Endothelial cell of umbilical vein (primary cell): Measurements from ENCODE around the gene PLCD4. TPM values are rescaled to one million over a fixed set of nuclear protein-coding genes. Genes with fewer than 3 reads are reported as not detected.

Source experiments
- BruUV-seq: library from RNA; stranded (reverse); fragments of 400-500 nt; replicated peaks from 2 replicates; lab custom pipeline; 2021; lab: Mats Ljungman, UMichigan
- CTCF ChIA-PET: fragments of 300-600, 350-600 bp; sonication (Branson Sonifier 250); formaldehyde crosslinking; loops from one replicate; lab custom pipeline; 2021; ENCODE audit warnings: antibody characterized with exemption, inconsistent platforms; lab: Charles Lee
- POLR2A ChIA-PET: fragments of 300-600, 350-600 bp; sonication (Branson Sonifier 250); formaldehyde crosslinking; loops from one replicate; lab custom pipeline; 2021; ENCODE audit warnings: antibody characterized with exemption, inconsistent platforms; lab: Charles Lee
- DNase-seq: peaks from one replicate; pipeline ENCODE4 v3.0.0-alpha.2; 2011; ENCODE audit warnings: low read depth, low spot score
- FAIRE-seq: peaks from 2 replicates; lab custom pipeline; 2011; peaks lifted over from hg19 to GRCh38; lab: Jason Lieb, UNC
- H2AFZ ChIP-seq: 2 replicates; pipeline ENCODE4 v1.6.0; 2012; ENCODE audit warnings: low read depth, low read length, control low read depth, inconsistent platforms
- H3K27ac ChIP-seq: 2 replicates; pipeline ENCODE4 v1.5.1; 2011; ENCODE audit warnings: low read depth, mild to moderate bottlenecking, control low read depth, low read length, moderate library complexity; ENCODE audit not compliant: insufficient read depth
- H3K27me3 ChIP-seq, 2 experiments: 2 replicates each; pipeline versions ENCODE4 v1.6.0 to v1.6.1; 2011; ENCODE audit warnings: low read length in 2 of 2, mixed read lengths in 1 of 2; ENCODE audit not compliant: control insufficient read depth in 2 of 2, insufficient read depth in 2 of 2
- H3K36me3 ChIP-seq, 2 experiments: 2 replicates in 1 of 2; 3 replicates in 1 of 2; pipeline ENCODE4 v1.5.1; 2011; ENCODE audit warnings: low read length in 2 of 2, mild to moderate bottlenecking in 1 of 2, moderate library complexity in 1 of 2; ENCODE audit not compliant: control insufficient read depth in 2 of 2, insufficient read depth in 2 of 2; ENCODE audit errors: extremely low read depth in 1 of 2
- H3K4me1 ChIP-seq: 3 replicates; pipeline ENCODE4 v1.5.1; 2011; ENCODE audit warnings: mild to moderate bottlenecking, low read length; ENCODE audit not compliant: control insufficient read depth, insufficient read depth; ENCODE audit errors: extremely low read depth
- H3K4me2 ChIP-seq: 2 replicates; pipeline ENCODE4 v1.6.1; 2011; ENCODE audit warnings: low read length, control low read depth, mixed read lengths; ENCODE audit not compliant: insufficient read depth
- H3K4me3 ChIP-seq, 3 experiments: fragments of 200-600 bp in 1 of 3; sonication (generic), shearing (Covaris generic) in 1 of 3; replicated peaks in 1 of 3; 2 replicates each; pipeline ENCODE4 v1.5.1; 2011 to 2016; ENCODE audit warnings: control low read depth in 3 of 3, low read length in 3 of 3, mild to moderate bottlenecking in 2 of 3, inconsistent platforms in 1 of 3, low read depth in 1 of 3, moderate library complexity in 1 of 3; ENCODE audit not compliant: insufficient read depth in 1 of 3
- H3K79me2 ChIP-seq: 2 replicates; pipeline ENCODE4 v1.6.0; 2012; ENCODE audit warnings: low read length, inconsistent platforms; ENCODE audit not compliant: control insufficient read depth, insufficient read depth
- H3K9ac ChIP-seq: replicated peaks from 2 replicates; pipeline ENCODE3; 2011; ENCODE audit warnings: low read length, control low read depth; ENCODE audit not compliant: insufficient read depth; ENCODE audit errors: extremely low read depth
- H3K9me1 ChIP-seq: replicated peaks from 3 replicates; pipeline ENCODE4 v1.6.0; 2011; ENCODE audit warnings: mild to moderate bottlenecking, low read length; ENCODE audit not compliant: control insufficient read depth, insufficient read depth; ENCODE audit errors: extremely low read depth
- H3K9me3 ChIP-seq: replicated peaks from 2 replicates; pipeline ENCODE4 v1.5.1; 2012; ENCODE audit warnings: low read length, inconsistent platforms; ENCODE audit not compliant: control insufficient read depth, insufficient read depth
- H4K20me1 ChIP-seq: replicated peaks from 2 replicates; pipeline ENCODE3; 2011; ENCODE audit warnings: mild to moderate bottlenecking, low read length; ENCODE audit not compliant: control insufficient read depth, insufficient read depth; ENCODE audit errors: extremely low read depth
- CTCF ChIP-seq, 2 donors: IDR thresholded peaks; 1 replicate in 1 of 2; 2 replicates in 1 of 2; pipeline ENCODE4 v1.5.1; 2011; ENCODE audit warnings: low read length in 2 of 2, mild to moderate bottlenecking in 2 of 2, moderate library complexity in 2 of 2, control low read depth in 1 of 2, inconsistent platforms in 1 of 2, low read depth in 1 of 2; ENCODE audit not compliant: insufficient read depth in 1 of 2; ENCODE audit errors: extremely low read depth in 1 of 2
- EZH2 ChIP-seq: IDR thresholded peaks from 2 replicates; pipeline ENCODE4 v1.6.1; 2012; ENCODE audit warnings: borderline replicate concordance, low read depth, mild to moderate bottlenecking, moderate library complexity, low read length, inconsistent platforms; ENCODE audit not compliant: severe bottlenecking
- FOS ChIP-seq: IDR thresholded peaks from 2 replicates; pipeline ENCODE4 v1.6.1; 2011; ENCODE audit warnings: mild to moderate bottlenecking, low read length, moderate library complexity, borderline replicate concordance; ENCODE audit not compliant: insufficient read depth
- GATA2 ChIP-seq: IDR thresholded peaks from 2 replicates; pipeline ENCODE4 v1.7.0; 2011; ENCODE audit warnings: low read depth, mild to moderate bottlenecking, moderate library complexity, mixed read lengths, low read length; ENCODE audit not compliant: insufficient read length, insufficient read depth
- JUN ChIP-seq: IDR thresholded peaks from 2 replicates; pipeline ENCODE4 v1.6.1; 2011; ENCODE audit warnings: borderline replicate concordance, low read depth; ENCODE audit not compliant: insufficient read length, insufficient read depth
- MAX ChIP-seq: IDR thresholded peaks from 2 replicates; pipeline ENCODE4 v1.6.1; 2011; ENCODE audit not compliant: insufficient read depth, insufficient read length
- MYC ChIP-seq: IDR thresholded peaks from one replicate; pipeline ENCODE4 v1.6.1; 2011; ENCODE audit warnings: mild to moderate bottlenecking, low read depth, low read length
- POLR2A ChIP-seq: IDR thresholded peaks from 2 replicates; pipeline ENCODE4 v1.6.1; 2012; ENCODE audit warnings: low read depth, mild to moderate bottlenecking, control low read depth, low read length
- POLR2AphosphoS5 ChIP-seq: IDR thresholded peaks from 2 replicates; pipeline ENCODE4 v1.6.1; 2012; ENCODE audit warnings: low read depth, mild to moderate bottlenecking, control low read depth, low read length, moderate library complexity; ENCODE audit not compliant: insufficient read depth
- dilution Hi-C: fragments of 300-500 bp; cut with MboI; formaldehyde crosslinking; loops from one replicate; pipeline ENCODE4 v1.15.0; 2019; ENCODE audit warnings: low sequenced_read_pairs; ENCODE audit not compliant: extremely low pct_ligation_motif_present
- intact Hi-C: fragments of 100-400 bp; cut with micrococcal nuclease; formaldehyde crosslinking; loops from one replicate; pipeline ENCODE4 v1.10.0; 2022
- polyA plus RNA-seq, 4 experiments: library from polyadenylated mRNA; depleted of rRNA in 3 of 4; stranded (reverse) in 3 of 4; unstranded in 1 of 4; fragments of >200 nt; gene quantifications; 2 replicates each; pipeline versions ENCODE4 v1.2.1 to v1.2.3, GENCODE V29; 2011 to 2012; ENCODE audit warnings: missing spikeins in 1 of 4
- small RNA-seq: library from RNA; depleted of rRNA; stranded (forward); fragments of <200 nt; gene quantifications from one replicate; pipeline ENCODE3, GENCODE V24; 2012; ENCODE audit warnings: low replicate concordance, low read depth; ENCODE audit not compliant: insufficient read depth, insufficient read length
- total RNA-seq: library from RNA; stranded (reverse); gene quantifications from 2 replicates; pipeline ENCODE4 v1.2.3, GENCODE V29; 2021

PLCD4 gene
- total and polyA plus RNA-seq, 2 donors (not counting 3 experiments of a cell fraction or from before 2014, with no cell fraction given), result 2.2 to 3.1 TPM

- BruUV-seq, result no TSS peak
- TF ChIP-seq CTCF (IDR thresholded peaks at IDR 0.05; ENCODE audit: extremely low read depth in 1 of 2, insufficient read depth in 1 of 2, low read depth in 1 of 2, low read length in 2 of 2) (no peak), GATA2 (no peak), FOS (no peak), JUN (no peak), MYC (no peak), EZH2 (no peak), MAX (no peak), POLR2AphosphoS5 (no peak), POLR2A (no peak)
- Histone ChIP-seq H4K20me1 (no peaks in the 10 kb centered on the region), H3K36me3 (peaks cover 0 to 5% of the 10 kb centered on the region in 2 experiments), H3K4me3 (no peak overlapping the region), H3K4me1 (peaks cover 6% of the 10 kb centered on the region), H3K9me3 (no peaks in the 10 kb centered on the region), H3K4me2 (no peak overlapping the region), H3K9ac (no peak overlapping the region), H3K27ac (no peak overlapping the region), H2AFZ (no peak overlapping the region), H3K79me2 (no peaks in the 10 kb centered on the region), H3K9me1 (no peaks in the 10 kb centered on the region), H3K27me3 (no peaks in the 10 kb centered on the region)
- ChIA-PET POLR2A (no interaction called here), CTCF (interaction anchor here (0.6 to 5.1 kb wide), 2 partner anchors 8 to 168 kb away, joined by 3 to 27 read pairs; partner anchors contain the start of genes RNF25 and STK36)
- intact Hi-C loops, result no loop called here
- no peak for FAIRE-seq
- dilution Hi-C loops, result no loop called here
- DNase-seq, result no peak
These were observed 72.4 kb downstream of the PLCD4 start for GRCh38 chr2:218680061-218680460.

Small RNA genes within 50 kb of the gene (small RNA-seq; reads per million reads assigned to genes)
- gene RNU6-136P, result not detected

Other genes starting within 250 kb of the PLCD4 start
- gene SLC11A1, start 225.6 kb upstream of the PLCD4 start, total RNA-seq, result not detected in 2 replicates
- gene SLC11A1, start 225.6 kb upstream of the PLCD4 start, polyA plus RNA-seq, result 0.03 and 0.08 TPM in 2 replicates
- gene CTDSP1, start 208.0 kb upstream of the PLCD4 start, total RNA-seq, result 78.7 and 86.1 TPM in 2 replicates
- 112 and 127 TPM in 2 replicates for gene CTDSP1, start 208.0 kb upstream of the PLCD4 start, polyA plus RNA-seq
- gene VIL1, start 188.8 kb upstream of the PLCD4 start, total RNA-seq, result not detected in 2 replicates
- not detected in 2 replicates for gene VIL1, start 188.8 kb upstream of the PLCD4 start, polyA plus RNA-seq
- 13.1 and 14.4 TPM in 2 replicates for gene USP37, start 39.5 kb upstream of the PLCD4 start, total RNA-seq
- 1.3 and 1.9 TPM in 2 replicates for gene USP37, start 39.5 kb upstream of the PLCD4 start, polyA plus RNA-seq
- 63.2 and 68.9 TPM in 2 replicates for gene CNOT9, start 39.1 kb upstream of the PLCD4 start, total RNA-seq
- 53.2 and 57.3 TPM in 2 replicates for gene CNOT9, start 39.1 kb upstream of the PLCD4 start, polyA plus RNA-seq
- 31.4 and 34.5 TPM in 2 replicates for gene ZNF142, start 51.7 kb downstream of the PLCD4 start, total RNA-seq
- 14.5 and 16.0 TPM in 2 replicates for gene ZNF142, start 51.7 kb downstream of the PLCD4 start, polyA plus RNA-seq
- 43.0 and 57.4 TPM in 2 replicates for gene BCS1L, start 51.8 kb downstream of the PLCD4 start, total RNA-seq
- gene BCS1L, start 51.8 kb downstream of the PLCD4 start, polyA plus RNA-seq, result 70.3 and 82.1 TPM in 2 replicates
- 38.2 and 39.1 TPM in 2 replicates for gene RNF25, start 64.1 kb downstream of the PLCD4 start, total RNA-seq
- gene RNF25, start 64.1 kb downstream of the PLCD4 start, polyA plus RNA-seq, result 54.7 and 61.1 TPM in 2 replicates
- 34.9 and 40.9 TPM in 2 replicates for gene STK36, start 64.2 kb downstream of the PLCD4 start, total RNA-seq
- 65.2 and 67.4 TPM in 2 replicates for gene STK36, start 64.2 kb downstream of the PLCD4 start, polyA plus RNA-seq
- gene TTLL4, start 102.9 kb downstream of the PLCD4 start, total RNA-seq, result 41.0 and 45.0 TPM in 2 replicates
- gene TTLL4, start 102.9 kb downstream of the PLCD4 start, polyA plus RNA-seq, result 26.7 and 30.5 TPM in 2 replicates
- gene CYP27A1, start 174.2 kb downstream of the PLCD4 start, total RNA-seq, result 12.6 and 15.1 TPM in 2 replicates
- gene CYP27A1, start 174.2 kb downstream of the PLCD4 start, polyA plus RNA-seq, result 30.3 and 34.9 TPM in 2 replicates
- gene PRKAG3, start 223.9 kb downstream of the PLCD4 start, total RNA-seq, result not detected in 2 replicates
- not detected in 2 replicates for gene PRKAG3, start 223.9 kb downstream of the PLCD4 start, polyA plus RNA-seq